Liver (tissue), 9 donors: Measurements from ENCODE around the gene NEK11. TPM values are rescaled to one million over a fixed set of nuclear protein-coding genes. Genes with fewer than 3 reads are reported as not detected.

Experiments used
- DNase-seq: peaks from one replicate; pipeline ENCODE4 v3.0.0-alpha.2; 2017; ENCODE audit warnings: low spot score
- H3K27ac ChIP-seq, 2 donors: one replicate each; pipeline ENCODE4 v1.7.0; 2013; ENCODE audit warnings: inconsistent platforms in 2 of 2, low read length in 2 of 2, control low read depth in 1 of 2, low read depth in 1 of 2, mild to moderate bottlenecking in 1 of 2
- H3K27me3 ChIP-seq, 4 donors: one replicate each; pipeline versions ENCODE4 v1.6.1 to v1.7.0; 2013; ENCODE audit warnings: low read length in 3 of 4, inconsistent platforms in 1 of 4, mild to moderate bottlenecking in 1 of 4, moderate library complexity in 1 of 4; ENCODE audit not compliant: control insufficient read depth in 4 of 4, insufficient read depth in 4 of 4
- H3K36me3 ChIP-seq, 4 donors: one replicate each; pipeline versions ENCODE4 v1.6.1 to v1.7.0; 2013; ENCODE audit warnings: low read length in 3 of 4, mild to moderate bottlenecking in 3 of 4, low read depth in 1 of 4, moderate library complexity in 1 of 4; ENCODE audit not compliant: control insufficient read depth in 4 of 4, insufficient read depth in 3 of 4
- H3K4me1 ChIP-seq, 4 donors: one replicate each; pipeline versions ENCODE4 v1.6.1 to v1.7.0; 2013; ENCODE audit warnings: low read length in 3 of 4, mild to moderate bottlenecking in 3 of 4, moderate library complexity in 1 of 4; ENCODE audit not compliant: control insufficient read depth in 4 of 4, insufficient read depth in 4 of 4
- H3K4me3 ChIP-seq, 3 donors: one replicate each; pipeline versions ENCODE4 v1.6.1 to v1.7.0; 2013; ENCODE audit warnings: low read length in 3 of 3, control low read depth in 1 of 3, low read depth in 1 of 3, mild to moderate bottlenecking in 1 of 3
- H3K9ac ChIP-seq, 2 donors: one replicate each; pipeline ENCODE4 v1.7.0; 2013; ENCODE audit warnings: low read length in 2 of 2, mild to moderate bottlenecking in 2 of 2, moderate library complexity in 2 of 2, control low read depth in 1 of 2, low read depth in 1 of 2
- H3K9me3 ChIP-seq, 4 donors: one replicate each; pipeline versions ENCODE4 v1.6.1 to v1.7.0; 2013; ENCODE audit warnings: low read length in 3 of 4; ENCODE audit not compliant: control insufficient read depth in 4 of 4
- EGR1 ChIP-seq, 2 donors: IDR thresholded peaks; 2 replicates each; pipeline ENCODE4 v1.6.1; 2016 to 2018; ENCODE audit warnings: antibody characterized with exemption in 2 of 2, low read depth in 2 of 2
- FOXA1 ChIP-seq: IDR thresholded peaks from 2 replicates; pipeline ENCODE4 v1.6.1; 2016; ENCODE audit warnings: antibody characterized with exemption
- FOXA2 ChIP-seq: IDR thresholded peaks from 2 replicates; pipeline ENCODE4 v1.6.1; 2016; ENCODE audit warnings: antibody characterized with exemption
- GABPA ChIP-seq, 2 donors: IDR thresholded peaks in 1 of 2; conservative IDR thresholded peaks in 1 of 2; 2 replicates each; pipeline ENCODE4 v1.6.1; 2016; ENCODE audit warnings: antibody characterized with exemption in 2 of 2, mild to moderate bottlenecking in 1 of 2, moderate library complexity in 1 of 2
- HNF4A ChIP-seq, 2 donors: conservative IDR thresholded peaks; 2 replicates each; pipeline ENCODE4 v1.6.1; 2016; ENCODE audit warnings: antibody characterized with exemption in 2 of 2, mild to moderate bottlenecking in 2 of 2
- HNF4G ChIP-seq: IDR thresholded peaks from 2 replicates; pipeline ENCODE4 v1.6.1; 2016; ENCODE audit warnings: antibody characterized with exemption
- JUND ChIP-seq, 2 donors: IDR thresholded peaks; 2 replicates each; pipeline ENCODE4 v1.6.1; 2016; ENCODE audit warnings: antibody characterized with exemption in 2 of 2
- NR2F2 ChIP-seq: IDR thresholded peaks from 2 replicates; pipeline ENCODE4 v1.6.1; 2016; ENCODE audit warnings: antibody characterized with exemption
- RAD21 ChIP-seq, 2 donors: IDR thresholded peaks; 2 replicates each; pipeline ENCODE4 v1.6.1; 2016; ENCODE audit warnings: antibody characterized with exemption in 2 of 2, mild to moderate bottlenecking in 2 of 2
- SP1 ChIP-seq: IDR thresholded peaks from 2 replicates; pipeline ENCODE4 v1.6.1; 2018; ENCODE audit warnings: antibody characterized with exemption, mild to moderate bottlenecking
- TAF1 ChIP-seq: conservative IDR thresholded peaks from 2 replicates; pipeline ENCODE4 v1.6.1; 2016; ENCODE audit warnings: antibody characterized with exemption, mild to moderate bottlenecking
- YY1 ChIP-seq: IDR thresholded peaks from 2 replicates; pipeline ENCODE4 v1.6.1; 2016; ENCODE audit warnings: antibody characterized with exemption, mild to moderate bottlenecking
- WGBS: extraction: QIAGEN DNeasy Blood & Tissue Kit; methylation state at CpG from one replicate; pipeline ENCODE4 v1.1.7; 2013; 5-methylcytosine and 5-hydroxymethylcytosine counted together
- polyA plus RNA-seq, 2 donors: library from polyadenylated mRNA; stranded (reverse) in 1 of 2; unstranded in 1 of 2; fragments of 200-250 nt in 1 of 2; fragments of >200 nt in 1 of 2; fragmentation: Nextera tagmentation in 1 of 2; extraction: Ambion mirVana in 1 of 2; gene quantifications; one replicate each; pipeline versions ENCODE4 v1.2.1 to v1.2.3, GENCODE V29; 2013 to 2015
- total RNA-seq, 2 donors: library from RNA; depleted of rRNA; stranded (reverse); fragments of >200 nt; gene quantifications; one replicate each; pipeline ENCODE4 v1.2.3, GENCODE V29; 2014
- TF ChIP-seq, protein P1 (sequence below): IDR thresholded peaks from 2 replicates; pipeline ENCODE4 v1.6.1; 2016; ENCODE audit warnings: antibody characterized with exemption
- TF ChIP-seq, protein P2 (sequence below): fragments of 150-350 bp; IDR thresholded peaks from 2 replicates; pipeline ENCODE4 v1.5.1; 2017; ENCODE audit warnings: improper control_type of control experiment, low read depth, low read length; ENCODE audit not compliant: missing input control
- TF ChIP-seq, protein P3 (sequence below): IDR thresholded peaks from 2 replicates; pipeline ENCODE4 v1.6.1; 2016; ENCODE audit warnings: antibody characterized with exemption, mild to moderate bottlenecking
- TF ChIP-seq, protein P4 (sequence below): IDR thresholded peaks from 2 replicates; pipeline ENCODE4 v1.6.1; 2016; ENCODE audit warnings: antibody characterized with exemption
- TF ChIP-seq, protein P5 (sequence below): IDR thresholded peaks from 2 replicates; pipeline ENCODE4 v1.6.1; 2016; ENCODE audit warnings: antibody characterized with exemption
- donor health status: healthy.
- donor health status: healthy.
- donor health status: healthy.
- donor health status: healthy.
- donor health status: healthy.

Gene NEK11
- total and polyA plus RNA-seq, 4 donors, result 0.35 to 0.92 (median 0.69) TPM

DNA sequence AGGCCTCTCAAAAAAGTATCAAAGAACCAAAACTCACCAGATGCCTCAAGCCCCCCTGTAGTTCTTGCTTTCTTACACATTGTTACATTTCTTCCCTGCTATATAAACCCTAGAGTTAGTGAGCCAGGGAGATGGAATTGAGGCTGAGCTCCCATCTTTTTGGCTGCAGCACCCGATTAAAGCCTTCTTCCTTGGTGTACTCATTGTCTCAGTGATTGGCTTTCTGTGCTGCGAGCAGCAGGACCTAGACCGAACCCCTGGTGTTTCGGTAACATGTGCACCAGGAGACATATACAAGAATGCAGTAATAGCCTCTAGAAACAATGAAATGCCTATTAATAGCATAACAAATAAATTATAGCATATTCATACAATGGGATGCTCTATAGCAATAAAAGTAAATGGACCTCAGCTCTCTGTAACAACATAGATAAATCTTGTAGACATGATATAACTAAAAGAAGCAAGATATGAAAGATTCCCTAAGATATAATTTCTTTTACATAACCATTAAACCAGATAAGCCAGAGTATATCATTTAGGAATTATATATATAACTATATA lies 174.0 kb downstream of the NEK11 start:
- peaks cover 2 to 8% (median 6%) of the 10 kb centered on the region in 4 donors for H3K9me3 ChIP-seq
- no peaks in the 10 kb centered on the region for H3K36me3 ChIP-seq
- WGBS, result 91% methylated on average over 4 of the region's 4 CpGs

DNA sequence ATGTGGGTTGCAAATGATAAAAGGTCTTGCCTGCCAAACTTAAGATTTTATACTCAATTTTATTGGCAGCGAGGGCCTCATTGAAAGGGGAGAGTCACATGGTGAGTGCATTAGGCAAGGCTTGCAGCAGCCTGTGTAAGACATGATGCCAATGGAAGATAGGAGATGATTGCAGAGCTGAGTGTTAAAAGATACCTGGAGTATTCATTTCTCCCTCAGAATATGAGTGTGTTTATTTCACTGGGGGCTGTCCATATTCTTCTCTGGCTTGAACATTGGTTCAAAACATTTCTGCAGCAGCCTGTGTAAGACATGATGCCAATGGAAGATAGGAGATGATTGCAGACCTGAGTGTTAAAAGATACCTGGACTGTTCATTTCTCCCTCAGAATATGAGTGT lies 189.7 kb downstream of the NEK11 start:
- no peak for DNase-seq
- no peak overlapping the region for H3K27ac ChIP-seq
- TF ChIP-seq, protein P1, sequence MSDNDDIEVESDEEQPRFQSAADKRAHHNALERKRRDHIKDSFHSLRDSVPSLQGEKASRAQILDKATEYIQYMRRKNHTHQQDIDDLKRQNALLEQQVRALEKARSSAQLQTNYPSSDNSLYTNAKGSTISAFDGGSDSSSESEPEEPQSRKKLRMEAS, result no peak
- TF ChIP-seq HNF4G (no peak), HNF4A (conservative IDR thresholded peaks at IDR 0.05) (no peak), JUND (IDR thresholded peaks at IDR 0.05) (no peak), SP1 (no peak), FOXA1 (no peak), FOXA2 (no peak), NR2F2 (no peak), TAF1 (no peak), RAD21 (IDR thresholded peaks at IDR 0.05) (no peak), GABPA (IDR thresholded peaks at IDR 0.05 in 1 of 2, conservative IDR thresholded peaks at IDR 0.05 in 1 of 2) (no peak), YY1 (no peak)
- TF ChIP-seq, protein P2, sequence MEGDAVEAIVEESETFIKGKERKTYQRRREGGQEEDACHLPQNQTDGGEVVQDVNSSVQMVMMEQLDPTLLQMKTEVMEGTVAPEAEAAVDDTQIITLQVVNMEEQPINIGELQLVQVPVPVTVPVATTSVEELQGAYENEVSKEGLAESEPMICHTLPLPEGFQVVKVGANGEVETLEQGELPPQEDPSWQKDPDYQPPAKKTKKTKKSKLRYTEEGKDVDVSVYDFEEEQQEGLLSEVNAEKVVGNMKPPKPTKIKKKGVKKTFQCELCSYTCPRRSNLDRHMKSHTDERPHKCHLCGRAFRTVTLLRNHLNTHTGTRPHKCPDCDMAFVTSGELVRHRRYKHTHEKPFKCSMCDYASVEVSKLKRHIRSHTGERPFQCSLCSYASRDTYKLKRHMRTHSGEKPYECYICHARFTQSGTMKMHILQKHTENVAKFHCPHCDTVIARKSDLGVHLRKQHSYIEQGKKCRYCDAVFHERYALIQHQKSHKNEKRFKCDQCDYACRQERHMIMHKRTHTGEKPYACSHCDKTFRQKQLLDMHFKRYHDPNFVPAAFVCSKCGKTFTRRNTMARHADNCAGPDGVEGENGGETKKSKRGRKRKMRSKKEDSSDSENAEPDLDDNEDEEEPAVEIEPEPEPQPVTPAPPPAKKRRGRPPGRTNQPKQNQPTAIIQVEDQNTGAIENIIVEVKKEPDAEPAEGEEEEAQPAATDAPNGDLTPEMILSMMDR, result no peak
- TF ChIP-seq, protein P3, sequence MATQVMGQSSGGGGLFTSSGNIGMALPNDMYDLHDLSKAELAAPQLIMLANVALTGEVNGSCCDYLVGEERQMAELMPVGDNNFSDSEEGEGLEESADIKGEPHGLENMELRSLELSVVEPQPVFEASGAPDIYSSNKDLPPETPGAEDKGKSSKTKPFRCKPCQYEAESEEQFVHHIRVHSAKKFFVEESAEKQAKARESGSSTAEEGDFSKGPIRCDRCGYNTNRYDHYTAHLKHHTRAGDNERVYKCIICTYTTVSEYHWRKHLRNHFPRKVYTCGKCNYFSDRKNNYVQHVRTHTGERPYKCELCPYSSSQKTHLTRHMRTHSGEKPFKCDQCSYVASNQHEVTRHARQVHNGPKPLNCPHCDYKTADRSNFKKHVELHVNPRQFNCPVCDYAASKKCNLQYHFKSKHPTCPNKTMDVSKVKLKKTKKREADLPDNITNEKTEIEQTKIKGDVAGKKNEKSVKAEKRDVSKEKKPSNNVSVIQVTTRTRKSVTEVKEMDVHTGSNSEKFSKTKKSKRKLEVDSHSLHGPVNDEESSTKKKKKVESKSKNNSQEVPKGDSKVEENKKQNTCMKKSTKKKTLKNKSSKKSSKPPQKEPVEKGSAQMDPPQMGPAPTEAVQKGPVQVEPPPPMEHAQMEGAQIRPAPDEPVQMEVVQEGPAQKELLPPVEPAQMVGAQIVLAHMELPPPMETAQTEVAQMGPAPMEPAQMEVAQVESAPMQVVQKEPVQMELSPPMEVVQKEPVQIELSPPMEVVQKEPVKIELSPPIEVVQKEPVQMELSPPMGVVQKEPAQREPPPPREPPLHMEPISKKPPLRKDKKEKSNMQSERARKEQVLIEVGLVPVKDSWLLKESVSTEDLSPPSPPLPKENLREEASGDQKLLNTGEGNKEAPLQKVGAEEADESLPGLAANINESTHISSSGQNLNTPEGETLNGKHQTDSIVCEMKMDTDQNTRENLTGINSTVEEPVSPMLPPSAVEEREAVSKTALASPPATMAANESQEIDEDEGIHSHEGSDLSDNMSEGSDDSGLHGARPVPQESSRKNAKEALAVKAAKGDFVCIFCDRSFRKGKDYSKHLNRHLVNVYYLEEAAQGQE, result no peak
- TF ChIP-seq, protein P4, sequence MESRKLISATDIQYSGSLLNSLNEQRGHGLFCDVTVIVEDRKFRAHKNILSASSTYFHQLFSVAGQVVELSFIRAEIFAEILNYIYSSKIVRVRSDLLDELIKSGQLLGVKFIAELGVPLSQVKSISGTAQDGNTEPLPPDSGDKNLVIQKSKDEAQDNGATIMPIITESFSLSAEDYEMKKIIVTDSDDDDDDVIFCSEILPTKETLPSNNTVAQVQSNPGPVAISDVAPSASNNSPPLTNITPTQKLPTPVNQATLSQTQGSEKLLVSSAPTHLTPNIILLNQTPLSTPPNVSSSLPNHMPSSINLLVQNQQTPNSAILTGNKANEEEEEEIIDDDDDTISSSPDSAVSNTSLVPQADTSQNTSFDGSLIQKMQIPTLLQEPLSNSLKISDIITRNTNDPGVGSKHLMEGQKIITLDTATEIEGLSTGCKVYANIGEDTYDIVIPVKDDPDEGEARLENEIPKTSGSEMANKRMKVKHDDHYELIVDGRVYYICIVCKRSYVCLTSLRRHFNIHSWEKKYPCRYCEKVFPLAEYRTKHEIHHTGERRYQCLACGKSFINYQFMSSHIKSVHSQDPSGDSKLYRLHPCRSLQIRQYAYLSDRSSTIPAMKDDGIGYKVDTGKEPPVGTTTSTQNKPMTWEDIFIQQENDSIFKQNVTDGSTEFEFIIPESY, result no peak
- TF ChIP-seq, protein P5, sequence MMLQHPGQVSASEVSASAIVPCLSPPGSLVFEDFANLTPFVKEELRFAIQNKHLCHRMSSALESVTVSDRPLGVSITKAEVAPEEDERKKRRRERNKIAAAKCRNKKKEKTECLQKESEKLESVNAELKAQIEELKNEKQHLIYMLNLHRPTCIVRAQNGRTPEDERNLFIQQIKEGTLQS, result no peak

More for the DNA sequence above, 174.0 kb downstream of the NEK11 start:
- no peak overlapping the region for H3K9ac ChIP-seq
- DNase-seq, result no peak
- no peaks in the 10 kb centered on the region for H3K27me3 ChIP-seq
- H3K4me1 ChIP-seq, result no peaks in the 10 kb centered on the region
- TF ChIP-seq, protein P5, result no peak
- TF ChIP-seq JUND (IDR thresholded peaks at IDR 0.05) (no peak), EGR1 (IDR thresholded peaks at IDR 0.05; ENCODE audit: low read depth in 2 of 2) (no peak)
- no peak overlapping the region for H3K27ac ChIP-seq
- H3K4me3 ChIP-seq, result no peak overlapping the region

More for the DNA sequence above, 189.7 kb downstream of the NEK11 start:
- Histone ChIP-seq H3K4me1 (no peaks in the 10 kb centered on the region), H3K36me3 (no peaks in the 10 kb centered on the region), H3K27me3 (no peaks in the 10 kb centered on the region), H3K4me3 (no peak overlapping the region), H3K9me3 (no peaks in the 10 kb centered on the region), H3K9ac (no peak overlapping the region)
- 87% methylated on average over 1 of the region's 1 CpG for WGBS
